K562 (cell line): ENCODE data around the gene PPP1R3E. TPM values are rescaled to one million over a fixed set of nuclear protein-coding genes. Genes with fewer than 3 reads are reported as not detected.

Experiments
- ATAC-seq: fragments of 200-7000 bp; cut with Tn5 transposase; 3 replicates; pipeline ENCODE4 v1.9.1; 2020; ENCODE audit warnings: moderate library complexity
- BruUV-seq: library from RNA; stranded (reverse); fragments of 400-500 nt; replicated peaks from 2 replicates; lab custom pipeline; 2021; lab: Mats Ljungman, UMichigan
- CTCF ChIA-PET: fragments of 300-600 bp; formaldehyde crosslinking; extraction: SDS; loops from one replicate; lab custom pipeline; 2021; ENCODE audit warnings: low intra/inter-chr PET ratio; lab: Yijun Ruan, JAX
- POLR2A ChIA-PET: fragments of 300-600, 350-650 bp; sonication (Branson Sonifier 250); formaldehyde crosslinking; extraction: SDS; loops from one replicate; lab custom pipeline; 2021; ENCODE audit warnings: antibody characterized with exemption, inconsistent platforms; lab: Yijun Ruan, JAX
- DNase-seq, 4 experiments: peaks; one replicate each; pipeline versions ENCODE4 v3.0.0 to v3.0.0-alpha.2; 2011 to 2018; ENCODE audit warnings: low spot score in 3 of 4, mixed read lengths in 3 of 4; ENCODE audit errors: extremely low read depth in 1 of 4
- FAIRE-seq: peaks from 2 replicates; lab custom pipeline; 2011; peaks lifted over from hg19 to GRCh38; lab: Jason Lieb, UNC
- H2AFZ ChIP-seq: 2 replicates; pipeline ENCODE4 v1.6.0; 2011; ENCODE audit warnings: low read depth, low read length, control low read depth, inconsistent platforms
- H3K27ac ChIP-seq: fragments of 200-600 bp; 3 replicates; pipeline ENCODE4 v1.8.0; 2011; ENCODE audit warnings: low read depth, mild to moderate bottlenecking, control low read depth, inconsistent platforms, low read length, moderate library complexity, mixed read lengths; ENCODE audit errors: extremely low read depth
- H3K27me3 ChIP-seq, 2 experiments: fragments of 300-600 bp in 1 of 2; 2 replicates in 1 of 2; 3 replicates in 1 of 2; pipeline versions ENCODE4 v1.6.0 to v1.8.0; 2011; ENCODE audit warnings: inconsistent platforms in 2 of 2, low read length in 2 of 2, mild to moderate bottlenecking in 1 of 2, mixed read lengths in 1 of 2, moderate library complexity in 1 of 2; ENCODE audit not compliant: control insufficient read depth in 2 of 2, insufficient read depth in 2 of 2
- H3K36me3 ChIP-seq: fragments of 300-600 bp; 3 replicates; pipeline ENCODE4 v1.8.0; 2011; ENCODE audit warnings: mild to moderate bottlenecking, low read length, inconsistent platforms; ENCODE audit not compliant: control insufficient read depth, insufficient read depth
- H3K4me1 ChIP-seq, 2 experiments: fragments of 200-600 bp in 1 of 2; replicated peaks in 1 of 2; 2 replicates in 1 of 2; 3 replicates in 1 of 2; pipeline versions ENCODE4 v1.5.1 to v1.8.0; 2011; ENCODE audit warnings: inconsistent platforms in 2 of 2, low read length in 2 of 2, mild to moderate bottlenecking in 1 of 2, mixed read lengths in 1 of 2, moderate library complexity in 1 of 2; ENCODE audit not compliant: control insufficient read depth in 2 of 2, insufficient read depth in 2 of 2
- H3K4me2 ChIP-seq: 2 replicates; pipeline ENCODE4 v1.6.1; 2011; ENCODE audit warnings: low read length, control low read depth, inconsistent platforms, mixed read lengths; ENCODE audit not compliant: insufficient read depth
- H3K4me3 ChIP-seq: fragments of 200-600 bp; sonication (generic), shearing (Covaris generic); 2 replicates; pipeline ENCODE4 v1.5.1; 2016; ENCODE audit warnings: control low read depth, inconsistent platforms
- H3K79me2 ChIP-seq: fragments of 200-600 bp; 3 replicates; pipeline ENCODE4 v1.8.0; 2011; ENCODE audit warnings: low read length, inconsistent platforms; ENCODE audit not compliant: control insufficient read depth, insufficient read depth
- H3K9ac ChIP-seq, 2 experiments: 2 replicates each; pipeline versions ENCODE4 v1.6.0 to v1.6.1; 2011; ENCODE audit warnings: low read depth in 2 of 2, low read length in 2 of 2, control low read depth in 1 of 2, inconsistent platforms in 1 of 2, mild to moderate bottlenecking in 1 of 2, mixed read lengths in 1 of 2; ENCODE audit not compliant: insufficient read depth in 1 of 2
- H3K9me1 ChIP-seq: one replicate; pipeline ENCODE4 v1.6.0; 2011; ENCODE audit warnings: inconsistent platforms, mild to moderate bottlenecking, low read length, moderate library complexity; ENCODE audit not compliant: control insufficient read depth, insufficient read depth
- H3K9me3 ChIP-seq: replicated peaks from 2 replicates; pipeline ENCODE4 v1.5.1; 2011; ENCODE audit warnings: low read depth, low read length, inconsistent platforms; ENCODE audit not compliant: control insufficient read depth, insufficient read depth
- H4K20me1 ChIP-seq: replicated peaks from 2 replicates; pipeline ENCODE4 v1.6.1; 2011; ENCODE audit warnings: low read length, inconsistent platforms, mixed read lengths; ENCODE audit not compliant: control insufficient read depth, insufficient read depth
- CAMTA2 ChIP-seq: fragments of 250-450 bp; sonication (Bioruptor Pico); conservative IDR thresholded peaks from 2 replicates; pipeline ENCODE4 v1.5.1; 2022
- EGR1 ChIP-seq: fragments of 450-650 bp; conservative IDR thresholded peaks from 2 replicates; pipeline ENCODE4 v1.6.1; 2017; ENCODE audit warnings: mild to moderate bottlenecking
- RBFOX2 ChIP-seq: fragments of 200-400 bp; formaldehyde crosslinking; IDR thresholded peaks from 2 replicates; pipeline ENCODE4 v1.6.1; 2017; ENCODE audit warnings: low read depth, mild to moderate bottlenecking, low read length, moderate library complexity
- RNF2 ChIP-seq: sonication (generic); IDR thresholded peaks from 2 replicates; pipeline ENCODE4 v1.6.1; 2016
- SMAD3 ChIP-seq: fragments of 450-650 bp; formaldehyde crosslinking; conservative IDR thresholded peaks from 2 replicates; pipeline ENCODE4 v1.4.0; 2020; ENCODE audit warnings: mild to moderate bottlenecking
- SMARCE1 ChIP-seq: fragments of 450-650 bp; IDR thresholded peaks from 2 replicates; pipeline ENCODE4 v1.7.1; 2016; ENCODE audit warnings: mild to moderate bottlenecking
- TARDBP ChIP-seq: fragments of 450-650 bp; IDR thresholded peaks from 2 replicates; pipeline ENCODE4 v1.6.1; 2016
- ZNF431 ChIP-seq: sonication (generic); formaldehyde crosslinking; IDR thresholded peaks from 2 replicates; pipeline ENCODE4 v1.8.0; 2022; ENCODE audit warnings: mild to moderate bottlenecking, missing genetic modification reagents
- in situ Hi-C: fragments of 300-500 bp; cut with MboI; formaldehyde crosslinking; loops from 4 replicates; pipeline ENCODE4 v1.15.0; 2018; ENCODE audit warnings: inconsistent platforms, mixed read lengths
- intact Hi-C: fragments of 100-400 bp; cut with micrococcal nuclease; formaldehyde crosslinking; loops from 2 replicates; pipeline ENCODE4 v1.14.2; 2022
- polyA plus RNA-seq, 8 experiments: library from polyadenylated mRNA; depleted of rRNA in 4 of 8; stranded (reverse) in 5 of 8; unstranded in 3 of 8; fragments of >200 nt; fragmentation: Nextera tagmentation in 2 of 8; fragmentation: Illumina TruSeq in 1 of 8; extraction: Ambion mirVana in 2 of 8; extraction: Trizol in 1 of 8; gene quantifications; 2 replicates each; pipeline versions ENCODE4 v1.2.1 to v1.2.3, GENCODE V29; 2011 to 2014; ENCODE audit warnings: inconsistent platforms in 1 of 8, missing spikeins in 1 of 8
- total RNA-seq, 7 experiments: library from RNA; depleted of rRNA in 6 of 7; stranded (reverse); fragments of >200 nt in 6 of 7; fragmentation: Illumina TruSeq in 2 of 7; extraction: Trizol in 2 of 7; gene quantifications; 2 replicates each; pipeline versions ENCODE4 v1.2.1 to v1.2.3, GENCODE V29; 2011 to 2021; ENCODE audit warnings: low replicate concordance in 1 of 7
- TF ChIP-seq, protein P1 (sequence below), 3 experiments: IDR thresholded peaks in 2 of 3; conservative IDR thresholded peaks in 1 of 3; 2 replicates each; pipeline ENCODE4 v1.5.1; 2011 to 2012; ENCODE audit warnings: low read length in 3 of 3, mild to moderate bottlenecking in 3 of 3, control low read depth in 2 of 3, improper control_type of control experiment in 1 of 3, inconsistent platforms in 1 of 3, low read depth in 1 of 3, mixed read lengths in 1 of 3, moderate library complexity in 1 of 3; ENCODE audit not compliant: insufficient read depth in 2 of 3

PPP1R3E gene
- total and polyA plus RNA-seq, 9 of the 15 experiments (the other 6 are each of a cell fraction or from before 2014, with no cell fraction given): 3.2 to 18.4 (median 7.6) TPM

DNA sequence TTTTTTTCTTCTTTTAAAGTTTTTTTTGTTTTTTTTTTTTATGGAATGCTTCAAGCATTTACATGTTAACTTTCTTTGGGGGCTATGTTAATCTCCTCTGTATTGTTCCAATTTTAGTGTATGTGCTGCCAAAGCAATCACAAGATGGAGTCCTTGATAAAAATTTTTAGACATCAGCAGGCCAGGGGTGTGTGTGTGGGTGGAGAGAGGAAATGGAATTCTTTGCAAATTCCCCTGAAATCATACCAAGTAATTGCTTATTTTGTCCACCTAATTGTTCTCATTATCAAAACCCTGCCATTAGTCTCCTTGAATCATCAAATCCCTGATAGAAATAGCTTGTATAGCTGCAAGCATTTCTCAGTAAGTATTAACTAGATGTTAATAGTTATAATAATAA is 43.2 kb downstream of the PPP1R3E start:
- intact Hi-C loops: no loop called here
- Histone ChIP-seq H3K27ac (no peak overlapping the region), H2AFZ (no peak overlapping the region), H3K4me2 (no peak overlapping the region), H3K4me1 (peaks cover 0 to 7% of the 10 kb centered on the region in 2 experiments; a peak in 2 of 5 replicates), H3K9me3 (no peaks in the 10 kb centered on the region), H3K9me1 (no peaks in the 10 kb centered on the region), H3K36me3 (no peaks in the 10 kb centered on the region), H3K79me2 (no peaks in the 10 kb centered on the region), H3K4me3 (no peak overlapping the region), H4K20me1 (no peaks in the 10 kb centered on the region), H3K27me3 (no peaks in the 10 kb centered on the region), H3K9ac (no peak overlapping the region)
- in situ Hi-C loops: no loop called here
- TF ChIP-seq, protein P1, sequence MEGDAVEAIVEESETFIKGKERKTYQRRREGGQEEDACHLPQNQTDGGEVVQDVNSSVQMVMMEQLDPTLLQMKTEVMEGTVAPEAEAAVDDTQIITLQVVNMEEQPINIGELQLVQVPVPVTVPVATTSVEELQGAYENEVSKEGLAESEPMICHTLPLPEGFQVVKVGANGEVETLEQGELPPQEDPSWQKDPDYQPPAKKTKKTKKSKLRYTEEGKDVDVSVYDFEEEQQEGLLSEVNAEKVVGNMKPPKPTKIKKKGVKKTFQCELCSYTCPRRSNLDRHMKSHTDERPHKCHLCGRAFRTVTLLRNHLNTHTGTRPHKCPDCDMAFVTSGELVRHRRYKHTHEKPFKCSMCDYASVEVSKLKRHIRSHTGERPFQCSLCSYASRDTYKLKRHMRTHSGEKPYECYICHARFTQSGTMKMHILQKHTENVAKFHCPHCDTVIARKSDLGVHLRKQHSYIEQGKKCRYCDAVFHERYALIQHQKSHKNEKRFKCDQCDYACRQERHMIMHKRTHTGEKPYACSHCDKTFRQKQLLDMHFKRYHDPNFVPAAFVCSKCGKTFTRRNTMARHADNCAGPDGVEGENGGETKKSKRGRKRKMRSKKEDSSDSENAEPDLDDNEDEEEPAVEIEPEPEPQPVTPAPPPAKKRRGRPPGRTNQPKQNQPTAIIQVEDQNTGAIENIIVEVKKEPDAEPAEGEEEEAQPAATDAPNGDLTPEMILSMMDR (IDR thresholded peaks at IDR 0.05 in 2 of 3, conservative IDR thresholded peaks at IDR 0.05 in 1 of 3; ENCODE audit: insufficient read depth in 2 of 3, low read depth in 1 of 3, low read length in 3 of 3): no peak
- TF ChIP-seq SMAD3 (CRISPR knock-in tag) (no peak), RBFOX2 (no peak), TARDBP (no peak), CAMTA2 (no peak), SMARCE1 (no peak), EGR1 (peak; percentile 44; the same call in 1 of the 2 replicates), ZNF431 (no peak), RNF2 (no peak)
- ATAC-seq (no peak), FAIRE-seq (no peak), DNase-seq (no peak)
- CTCF ChIA-PET: no interaction called here
- POLR2A ChIA-PET: interaction anchor here (0.6 to 1.4 kb wide), 4 partner anchors 15 to 33 kb away, joined by 3 to 4 read pairs (median 4); no protein-coding TSS in a partner anchor
- BruUV-seq: no TSS peak
